ENCODE results near the gene TAGLN2. TPM values are rescaled to one million over a fixed set of nuclear protein-coding genes. Genes with fewer than 3 reads are reported as not detected.

TAGLN2 gene
- total RNA-seq, 1 donor from 2014 or later: 138 TPM

DNA sequence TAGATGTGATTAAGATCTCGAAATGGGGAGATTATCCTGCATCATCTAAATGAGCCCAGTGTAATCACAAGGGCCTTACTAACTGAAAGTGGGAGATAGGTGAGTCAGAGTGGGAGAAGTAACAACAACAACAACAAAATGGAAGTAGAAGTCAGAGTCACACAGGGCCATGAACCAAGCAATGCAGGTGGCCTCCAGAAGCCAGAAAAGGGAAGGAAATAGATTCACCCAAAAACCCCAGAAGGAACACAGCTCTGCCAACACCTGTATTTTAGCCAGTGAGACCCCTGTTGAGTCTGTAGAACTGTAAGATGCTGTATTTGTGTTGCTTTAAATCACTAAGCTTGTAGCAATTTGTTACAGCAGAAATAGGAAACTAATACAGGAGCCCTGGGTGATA is 4.1 kb downstream of the TAGLN2 start:
- no peak for TF ChIP-seq CTCF (conservative IDR thresholded peaks at IDR 0.05)
- Mint-ChIP-seq H3K4me1 (ENCODE audit: unreplicated experiment) (peaks cover 47% of the 10 kb centered on the region), H3K27me3 (no peaks in the 10 kb centered on the region), H3K36me3 (peaks cover 10% of the 10 kb centered on the region), H3K4me3 (peak overlapping the region; percentile 42), H3K9me3 (no peaks in the 10 kb centered on the region), H3K27ac (no peak overlapping the region)
- DNase-seq (ENCODE audit: extremely low spot score, unreplicated experiment): no peak

DNA sequence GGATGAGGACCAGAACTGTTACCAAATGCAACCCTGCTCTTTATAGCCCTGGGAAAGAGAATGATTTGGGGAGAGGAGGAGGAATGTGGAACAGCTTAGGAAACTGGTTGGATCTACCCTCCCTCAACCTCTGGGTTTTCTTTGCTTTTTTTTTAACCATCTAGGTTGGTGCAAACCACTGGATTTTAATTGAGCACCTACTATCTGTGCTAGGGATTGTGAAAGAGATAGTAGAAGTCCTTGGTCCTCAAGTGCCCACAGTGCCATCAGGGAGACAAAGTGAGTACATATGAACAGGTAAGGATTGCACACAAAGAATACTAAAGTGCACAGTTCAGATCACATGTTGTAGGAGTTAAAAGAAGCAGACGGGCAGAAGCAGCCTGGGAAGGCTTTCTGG is 4.7 kb downstream of the TAGLN2 start:
- Mint-ChIP-seq H3K36me3 (peaks cover 11% of the 10 kb centered on the region), H3K27ac (no peak overlapping the region), H3K9me3 (no peaks in the 10 kb centered on the region), H3K27me3 (no peaks in the 10 kb centered on the region), H3K4me3 (peak overlapping the region; percentile 10), H3K4me1 (ENCODE audit: unreplicated experiment) (peaks cover 49% of the 10 kb centered on the region)
- TF ChIP-seq CTCF (conservative IDR thresholded peaks at IDR 0.05): no peak
- DNase-seq (ENCODE audit: extremely low spot score, unreplicated experiment): no peak

- Mint-ChIP-seq H3K36me3 (peaks cover 11% of the 10 kb centered on the region), H3K4me1 (ENCODE audit: unreplicated experiment) (peaks cover 51% of the 10 kb centered on the region), H3K27me3 (no peaks in the 10 kb centered on the region), H3K27ac (no peak overlapping the region), H3K4me3 (no peak overlapping the region), H3K9me3 (no peaks in the 10 kb centered on the region)
- DNase-seq (ENCODE audit: extremely low spot score, unreplicated experiment): no peak
- TF ChIP-seq CTCF (conservative IDR thresholded peaks at IDR 0.05): no peak
These were observed 5.1 kb downstream of the TAGLN2 start for GRCh38 chr1:159920202-159920601.

DNA sequence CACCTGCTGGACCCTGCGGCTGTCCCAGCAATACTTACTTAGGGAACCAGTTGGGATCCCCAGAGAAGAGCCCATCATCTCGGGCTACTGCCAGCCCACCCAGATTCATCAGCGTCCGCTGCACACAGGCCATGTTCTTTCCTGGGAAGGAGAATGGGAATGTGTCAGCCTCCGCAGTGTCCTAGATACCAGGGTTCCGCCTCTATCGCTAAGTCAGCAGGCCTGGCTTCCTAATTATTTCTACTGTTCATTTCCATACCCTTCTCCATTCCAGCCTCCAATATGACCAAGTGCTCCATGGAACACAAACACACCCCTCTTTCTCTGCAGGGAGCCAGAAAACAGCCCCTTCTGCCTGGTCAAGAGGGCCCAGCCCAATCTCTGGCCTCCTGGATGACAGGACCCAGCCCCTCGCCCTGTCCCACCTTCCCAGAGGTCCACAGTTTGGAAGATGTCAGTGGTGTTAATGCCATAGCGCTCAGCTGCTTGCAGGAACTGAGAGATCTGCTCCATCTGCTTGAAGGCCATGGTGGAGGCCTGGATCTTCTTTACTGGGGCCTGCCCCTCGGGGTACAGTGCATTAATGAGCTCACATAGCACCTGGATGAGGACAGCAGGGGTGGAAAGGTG is 6.0 kb downstream of the TAGLN2 start:
- no peak overlapping the region for H3K27ac Mint-ChIP-seq
- no peak for DNase-seq (ENCODE audit: extremely low spot score, unreplicated experiment)
- peaks cover 56% of the 10 kb centered on the region for H3K4me1 Mint-ChIP-seq (ENCODE audit: unreplicated experiment)
- H3K36me3 Mint-ChIP-seq: peaks cover 11% of the 10 kb centered on the region
- no peaks in the 10 kb centered on the region for H3K27me3 Mint-ChIP-seq
- H3K9me3 Mint-ChIP-seq: no peaks in the 10 kb centered on the region
- no peak overlapping the region for H3K4me3 Mint-ChIP-seq
- TF ChIP-seq CTCF (conservative IDR thresholded peaks at IDR 0.05): no peak

GRCh38 chr1:159918352-159919200 is 6.7 kb downstream of the TAGLN2 start:
- no peaks in the 10 kb centered on the region for H3K9me3 Mint-ChIP-seq
- H3K4me3 Mint-ChIP-seq: no peak overlapping the region
- no peak for TF ChIP-seq CTCF (conservative IDR thresholded peaks at IDR 0.05)
- peak overlapping the region; percentile 6 for H3K27ac Mint-ChIP-seq
- no peaks in the 10 kb centered on the region for H3K27me3 Mint-ChIP-seq
- no peak for DNase-seq (ENCODE audit: extremely low spot score, unreplicated experiment)
- peaks cover 11% of the 10 kb centered on the region for H3K36me3 Mint-ChIP-seq
- H3K4me1 Mint-ChIP-seq (ENCODE audit: unreplicated experiment): peaks cover 57% of the 10 kb centered on the region
